GM10266 (cell line): Measurements from ENCODE around the gene LAMC3.

Experiments used
- DNase-seq: peaks from one replicate; pipeline ENCODE4 v3.0.0; 2012; ENCODE audit errors: extremely low spot score
- CTCF ChIP-seq: IDR thresholded peaks from 2 replicates; pipeline ENCODE4 v1.5.1; 2012; ENCODE audit warnings: mild to moderate bottlenecking, low read depth; ENCODE audit not compliant: control insufficient read depth, insufficient read depth; ENCODE audit errors: missing control alignments

Gene LAMC3

DNA sequence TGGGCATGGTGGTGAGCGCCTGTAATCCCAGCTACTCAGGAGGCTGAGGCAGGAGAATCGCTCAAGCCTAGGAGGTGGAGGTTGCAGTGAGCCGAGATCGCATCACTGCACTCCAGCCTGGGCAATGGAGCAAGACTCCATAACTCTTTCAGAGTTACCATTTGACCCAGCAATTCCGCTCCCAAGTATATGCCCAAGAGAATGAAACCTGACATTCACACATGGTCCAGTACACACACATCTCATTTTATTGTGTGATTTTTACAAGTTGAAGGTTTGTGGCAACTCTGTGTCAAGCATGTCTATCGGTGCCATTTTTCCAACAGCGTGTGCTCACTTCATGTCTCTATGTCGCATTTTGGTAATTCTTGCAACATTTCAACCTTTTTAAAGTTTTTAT, 45.1 kb upstream of the LAMC3 start:
- DNase-seq, result no peak
- no peak for TF ChIP-seq CTCF

DNA sequence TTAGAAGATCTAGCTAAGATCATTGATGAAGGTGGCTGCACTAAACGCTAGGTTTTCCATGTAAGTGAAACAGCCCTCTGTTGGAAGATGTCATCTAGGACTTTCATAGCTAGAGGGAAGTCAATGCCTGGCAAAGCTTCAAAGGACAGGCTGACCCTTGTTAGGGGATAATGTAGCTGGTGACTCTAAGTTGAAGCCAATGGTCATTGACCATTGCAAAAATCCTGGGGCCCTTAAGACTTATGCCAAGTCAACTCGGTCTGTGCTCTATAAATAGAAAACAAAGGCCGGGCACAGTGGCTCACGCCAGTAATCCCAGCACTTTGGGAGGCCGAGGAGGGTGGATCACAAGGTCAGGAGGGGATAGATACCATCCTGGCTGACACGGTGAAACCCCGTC, 43.3 kb upstream of the LAMC3 start:
- TF ChIP-seq CTCF, result no peak
- DNase-seq, result no peak

DNA sequence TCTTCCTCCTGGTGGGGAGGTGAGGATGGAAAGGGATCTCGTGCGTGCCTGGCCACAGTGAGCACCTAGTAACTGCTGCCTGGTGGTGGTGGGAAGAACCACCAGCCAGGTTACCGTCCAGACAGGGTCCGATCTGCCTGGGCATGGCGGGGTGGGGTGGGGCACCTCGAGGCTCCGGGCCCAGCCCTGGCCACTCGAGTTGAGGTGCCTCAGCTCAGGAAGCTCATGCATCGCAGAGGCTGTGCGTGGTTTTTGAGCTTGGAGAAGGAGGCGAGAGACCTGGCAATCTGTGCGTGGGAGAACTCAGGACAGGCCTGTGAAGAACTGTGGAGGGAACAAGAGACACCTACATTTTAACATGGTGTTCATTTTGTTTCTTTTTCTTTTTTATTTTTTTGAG, 38.9 kb upstream of the LAMC3 start:
- TF ChIP-seq CTCF, result no peak
- no peak for DNase-seq

DNA sequence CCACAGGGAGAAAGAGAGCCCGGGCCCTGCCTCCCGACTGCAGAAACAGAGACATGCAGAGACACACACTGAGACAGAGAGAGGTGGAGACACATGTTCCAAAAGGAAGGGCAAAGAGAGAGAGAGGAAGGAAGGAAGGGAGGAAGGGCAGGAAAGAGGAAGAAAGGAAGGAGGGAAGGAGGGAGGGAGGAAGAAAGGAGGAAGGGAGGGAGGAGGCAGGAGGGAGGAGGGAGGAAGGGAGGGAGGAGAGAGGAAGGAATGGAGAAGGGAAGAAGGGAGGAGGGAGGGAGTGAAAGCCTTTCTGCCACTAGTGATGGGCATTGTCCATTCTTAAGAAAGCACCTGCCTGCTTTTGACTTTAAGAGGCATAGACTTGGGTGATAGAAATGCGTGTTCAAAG, 38.1 kb upstream of the LAMC3 start:
- DNase-seq, result no peak
- no peak for TF ChIP-seq CTCF

DNA sequence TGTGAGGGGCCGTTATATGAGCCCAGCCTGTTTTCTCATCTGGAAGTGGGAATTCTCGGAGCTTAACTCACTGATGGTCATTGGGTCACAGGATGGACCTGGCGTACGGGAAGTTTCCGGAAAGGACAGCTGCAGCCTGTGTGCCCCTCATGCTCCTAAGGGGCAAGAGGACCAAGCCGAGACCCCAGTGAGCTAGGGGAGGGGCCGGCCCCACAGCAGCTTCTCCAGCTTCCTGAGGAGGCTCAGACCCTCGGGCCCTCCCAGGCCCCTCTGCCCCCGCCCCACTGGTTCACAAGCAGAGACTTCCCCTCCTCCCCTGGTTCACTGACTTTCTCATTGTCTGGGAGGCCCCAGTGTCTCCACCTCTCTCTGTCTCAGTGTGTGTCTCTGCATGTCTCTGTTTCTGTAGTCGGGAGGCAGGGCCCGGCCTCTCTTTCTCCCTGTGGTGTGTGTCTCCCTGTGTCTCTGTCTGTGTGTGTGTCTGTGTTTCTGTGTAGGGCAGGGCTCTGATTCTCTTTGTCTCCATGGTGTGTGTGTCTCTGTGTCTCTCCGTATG, 37.6 kb upstream of the LAMC3 start:
- TF ChIP-seq CTCF, result no peak

DNA sequence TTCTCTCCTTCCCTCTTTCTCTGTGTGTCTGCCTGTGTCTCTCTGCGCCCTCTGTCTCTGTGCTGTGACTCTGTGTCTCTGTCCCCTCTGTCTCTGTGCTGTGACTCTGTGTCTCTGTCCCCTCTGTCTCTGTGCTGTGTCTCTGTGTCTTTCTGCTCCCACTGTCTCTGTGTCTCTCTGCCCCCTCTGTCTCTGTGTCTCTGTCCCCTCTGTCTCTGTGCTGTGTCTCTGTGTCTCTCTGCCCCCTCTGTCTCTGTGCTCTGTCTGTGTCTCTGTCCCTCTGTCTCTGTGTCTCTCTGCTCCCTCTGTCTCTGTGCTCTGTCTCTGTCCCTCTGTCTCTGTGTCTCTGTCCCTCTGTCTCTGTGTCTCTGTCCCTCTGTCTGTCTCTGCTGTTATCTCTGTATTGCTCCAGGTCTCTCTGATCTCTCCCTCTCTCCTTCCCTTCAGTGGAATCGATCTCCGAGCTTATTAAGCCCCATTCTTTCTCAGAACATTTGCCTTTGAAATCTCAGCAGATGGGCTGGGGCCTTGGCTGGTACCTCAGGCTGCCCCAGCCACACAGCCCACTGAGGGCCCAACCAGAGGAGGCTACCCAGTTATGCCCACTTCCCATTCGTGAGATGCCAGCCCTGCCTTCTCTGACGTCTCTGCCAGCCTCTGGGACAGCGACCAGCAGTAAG, 36.6 kb upstream of the LAMC3 start:
- no peak for TF ChIP-seq CTCF
- DNase-seq, result no peak

More for the DNA sequence above, 37.6 kb upstream of the LAMC3 start:
- no peak for DNase-seq

GRCh38 chr9:130972957-130973685, 35.9 kb upstream of the LAMC3 start:
- DNase-seq, result no peak
- no peak for TF ChIP-seq CTCF
